Gastroesophageal sphincter (tissue), 4 donors: Measurements from ENCODE around the gene TESK1. TPM values are rescaled to one million over a fixed set of nuclear protein-coding genes. Genes with fewer than 3 reads are reported as not detected.

Experiments
- ATAC-seq: fragments of 150-250 bp; one replicate; pipeline ENCODE4 v1.9.1; 2016; ENCODE audit warnings: mild to moderate bottlenecking, moderate library complexity
- H3K27ac ChIP-seq, 4 donors: fragments of 200-600 bp; sonication (generic) in 3 of 4; 1 replicate in 3 of 4; 2 replicates in 1 of 4; pipeline ENCODE4 v1.5.1; 2016 to 2019
- H3K27me3 ChIP-seq: fragments of 200-600 bp; sonication (generic); one replicate; pipeline ENCODE4 v1.5.1; 2019
- H3K36me3 ChIP-seq, 2 donors: fragments of 200-600 bp; sonication (generic); one replicate each; pipeline ENCODE4 v1.5.1; 2019; ENCODE audit warnings: control low read depth in 1 of 2
- H3K4me1 ChIP-seq, 3 donors: fragments of 200-600 bp; sonication (generic); 1 replicate in 2 of 3; 2 replicates in 1 of 3; pipeline ENCODE4 v1.5.1; 2016 to 2019; ENCODE audit warnings: control low read depth in 2 of 3
- H3K4me3 ChIP-seq, 2 donors: fragments of 200-600 bp; sonication (generic); one replicate each; pipeline ENCODE4 v1.5.1; 2019; ENCODE audit warnings: mild to moderate bottlenecking in 1 of 2, moderate library complexity in 1 of 2
- H3K9me3 ChIP-seq, 3 donors: fragments of 200-600 bp; sonication (generic); one replicate each; pipeline ENCODE4 v1.5.1; 2017 to 2019; ENCODE audit warnings: control low read depth in 2 of 3
- CTCF ChIP-seq, 4 experiments: fragments of 200-600 bp in 2 of 4; fragments of 450-650 bp in 2 of 4; sonication (generic) in 1 of 4; IDR thresholded peaks; one replicate each; pipeline ENCODE4 v1.5.1; 2017 to 2019; ENCODE audit warnings: antibody characterized with exemption in 4 of 4, mild to moderate bottlenecking in 2 of 4, moderate library complexity in 2 of 4
- EP300 ChIP-seq: sonication (generic); formaldehyde crosslinking; IDR thresholded peaks from one replicate; pipeline ENCODE4 v1.6.1; 2017; ENCODE audit warnings: antibody characterized with exemption, mild to moderate bottlenecking
- POLR2A ChIP-seq, 2 donors: fragments of 450-650 bp; IDR thresholded peaks; one replicate each; pipeline ENCODE4 v1.6.1; 2017; ENCODE audit warnings: antibody characterized with exemption in 2 of 2, mild to moderate bottlenecking in 2 of 2, moderate library complexity in 1 of 2
- POLR2AphosphoS5 ChIP-seq: sonication (generic); formaldehyde crosslinking; IDR thresholded peaks from one replicate; pipeline ENCODE4 v1.6.1; 2017; ENCODE audit warnings: antibody characterized with exemption
- whole genome bisulfite sequencing, 2 donors: methylation state at CpG; one replicate each; pipeline ENCODE4 v1.1.5; 2018; ENCODE audit warnings: low coverage in 1 of 2; 5-methylcytosine and 5-hydroxymethylcytosine counted together
- total RNA-seq, 4 donors: library from RNA; depleted of rRNA; stranded (reverse); fragments of >200 nt; gene quantifications; one replicate each; pipeline ENCODE4 v1.1.0, GENCODE V29; 2016

Gene TESK1
- total RNA-seq, 4 donors from 2014 or later = 38.2 to 77.1 (median 40.2) TPM

- H3K4me1 ChIP-seq = peaks cover 0 to 33% (median 7%) of the 10 kb centered on the region in 3 donors
- H3K4me3 ChIP-seq = peak overlapping the region in 1 of 2 donors; percentile 10
- no peak for ATAC-seq
- H3K27me3 ChIP-seq = no peaks in the 10 kb centered on the region
- H3K27ac ChIP-seq = peak overlapping the region in 1 of 4 donors; percentile 43
- H3K36me3 ChIP-seq = no peaks in the 10 kb centered on the region
- no peak for TF ChIP-seq POLR2A (IDR thresholded peaks at IDR 0.05)
- TF ChIP-seq POLR2AphosphoS5 = no peak
- no peak for TF ChIP-seq CTCF (IDR thresholded peaks at IDR 0.05)
- no peak for TF ChIP-seq EP300
- H3K9me3 ChIP-seq = no peaks in the 10 kb centered on the region
- 38 to 80% methylated on average over 1 to 6 of the region's 26 CpGs for WGBS, 2 donors
Measured at GRCh38 chr9:35649431-35650340, 44.6 kb downstream of the TESK1 start.

DNA sequence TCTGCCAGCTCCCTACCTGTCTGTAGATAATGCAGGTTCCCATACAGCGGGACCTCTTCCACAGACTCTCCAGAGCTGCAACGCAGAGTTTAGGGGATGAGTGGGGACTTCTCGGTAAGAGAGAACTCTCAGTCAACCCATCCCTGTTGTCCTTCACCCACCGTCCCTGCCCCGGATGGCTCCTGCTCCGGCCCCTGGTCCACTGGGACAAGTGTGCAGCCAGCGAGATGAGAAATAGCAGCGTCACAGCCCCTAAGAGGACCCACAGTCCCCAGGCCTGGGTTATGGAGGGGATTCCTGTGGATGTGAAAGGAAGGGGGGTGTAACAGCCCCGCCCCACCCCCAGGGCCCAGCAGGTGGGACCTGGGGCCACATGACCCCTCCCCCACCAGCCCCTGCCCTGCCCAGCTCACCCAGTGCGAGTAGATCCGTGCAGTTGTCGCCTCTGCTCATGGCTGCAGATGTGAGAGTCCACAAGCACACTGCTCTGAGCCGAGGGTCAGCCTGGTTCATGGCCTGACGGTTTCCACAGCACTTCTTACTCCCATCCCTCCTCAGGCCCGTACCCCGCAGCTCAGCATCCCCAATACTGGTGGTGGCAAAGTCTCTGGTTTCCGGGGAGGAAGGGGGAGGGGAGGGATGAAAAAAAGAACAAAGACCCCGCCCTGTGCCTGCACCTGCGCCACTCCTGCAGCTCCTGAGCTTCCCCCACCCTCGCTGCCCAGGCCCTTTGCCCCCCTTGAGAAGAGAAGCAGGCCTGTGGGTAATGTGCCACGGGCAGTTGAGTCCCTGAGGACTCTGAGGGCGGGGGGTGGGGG, 45.5 kb downstream of the TESK1 start, which contains the start of gene SIT1:
Gene SIT1, minus strand, starts transcription at position 591 of the 818 bp plus-strand sequence. Its CDS starts 78 bp downstream, at position 513.
- Histone ChIP-seq H3K36me3 (no peaks in the 10 kb centered on the region), H3K4me1 (peaks cover 0 to 32% (median 7%) of the 10 kb centered on the region in 3 donors), H3K4me3 (peak within 1 kb of the TSS in 1 of 2 donors; percentile 10), H3K27me3 (no peaks in the 10 kb centered on the region), H3K27ac (peak within 1 kb of the TSS in 1 of 4 donors; percentile 43), H3K9me3 (no peaks in the 10 kb centered on the region)
- 40 to 90% methylated on average over 1 to 7 of the region's 22 CpGs for WGBS, 2 donors
- no peak for ATAC-seq
- TF ChIP-seq CTCF (IDR thresholded peaks at IDR 0.05) (no peak), POLR2AphosphoS5 (no peak), POLR2A (IDR thresholded peaks at IDR 0.05) (no peak)

GRCh38 chr9:35651956-35652828, 47.1 kb downstream of the TESK1 start:
- no peak overlapping the region for H3K27ac ChIP-seq
- WGBS, 2 donors = 69 to 83% methylated on average over 3 of the region's 7 CpGs
- no peak overlapping the region for H3K4me3 ChIP-seq
- no peaks in the 10 kb centered on the region for H3K9me3 ChIP-seq
- no peaks in the 10 kb centered on the region for H3K36me3 ChIP-seq
- ATAC-seq = no peak
- TF ChIP-seq POLR2AphosphoS5 (no peak), CTCF (IDR thresholded peaks at IDR 0.05) (no peak), POLR2A (IDR thresholded peaks at IDR 0.05) (no peak), EP300 (no peak)
- H3K27me3 ChIP-seq = no peaks in the 10 kb centered on the region
- H3K4me1 ChIP-seq = peaks cover 0 to 30% (median 2%) of the 10 kb centered on the region in 3 donors

DNA sequence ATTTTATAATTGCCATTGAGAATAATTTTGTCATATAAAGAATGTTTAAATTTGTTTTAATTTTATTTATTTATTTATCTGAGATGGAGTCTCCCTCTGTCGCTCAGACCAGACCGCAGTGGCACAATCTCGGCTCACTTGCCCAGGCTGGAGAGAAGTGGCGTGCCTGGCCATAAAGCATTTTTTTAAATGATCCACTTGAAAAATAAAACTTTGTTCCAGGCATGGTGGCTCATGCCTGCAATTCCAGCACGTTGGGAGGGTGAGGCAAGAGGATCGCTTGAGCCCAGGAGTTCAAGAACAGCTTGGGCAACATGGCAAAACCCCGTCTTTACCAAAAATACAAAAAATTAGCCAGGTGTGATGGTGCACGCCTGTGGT, 47.8 kb downstream of the TESK1 start:
- no peak for TF ChIP-seq EP300
- TF ChIP-seq POLR2AphosphoS5 = no peak
- TF ChIP-seq CTCF (IDR thresholded peaks at IDR 0.05) = no peak
- no peak for TF ChIP-seq POLR2A (IDR thresholded peaks at IDR 0.05)
- Histone ChIP-seq H3K27ac (no peak overlapping the region), H3K9me3 (no peaks in the 10 kb centered on the region), H3K4me3 (no peak overlapping the region), H3K36me3 (no peaks in the 10 kb centered on the region), H3K4me1 (peaks cover 0 to 28% (median 0%) of the 10 kb centered on the region in 3 donors), H3K27me3 (no peaks in the 10 kb centered on the region)
- no peak for ATAC-seq
- WGBS, 2 donors = 92 to 95% methylated on average over 6 to 8 of the region's 8 CpGs
